ENCODE results near the gene SRRM2. TPM values are rescaled to one million over a fixed set of nuclear protein-coding genes. Genes with fewer than 3 reads are reported as not detected.

Gene SRRM2
- total RNA-seq, 4 donors from 2014 or later = 73.9 to 398 (median 255) TPM

- Histone ChIP-seq H3K27me3 (peaks cover 74% of the 10 kb centered on the region), H3K4me1 (no peaks in the 10 kb centered on the region), H3K4me3 (no peak overlapping the region), H3K36me3 (no peaks in the 10 kb centered on the region), H3K27ac (no peak overlapping the region), H3K9me3 (peaks cover 0 to 19% (median 0%) of the 10 kb centered on the region in 3 donors)
- TF ChIP-seq POLR2A (IDR thresholded peaks at IDR 0.05) (no peak), EP300 (IDR thresholded peaks at IDR 0.05) (no peak), POLR2AphosphoS5 (IDR thresholded peaks at IDR 0.05) (no peak), CTCF (IDR thresholded peaks at IDR 0.05) (no peak)
- no peak for ATAC-seq
- WGBS, 2 donors (ENCODE audit: low coverage in 1 of 2) = 81 to 93% methylated on average over 5 to 6 of the region's 7 CpGs
These were observed 55.7 kb downstream of the SRRM2 start for GRCh38 chr16:2808181-2808580.

- no peaks in the 10 kb centered on the region for H3K4me1 ChIP-seq
- no peaks in the 10 kb centered on the region for H3K36me3 ChIP-seq
- ATAC-seq = no peak
- H3K4me3 ChIP-seq = no peak overlapping the region
- peaks cover 84% of the 10 kb centered on the region for H3K27me3 ChIP-seq
- TF ChIP-seq EP300 (IDR thresholded peaks at IDR 0.05) (no peak), CTCF (IDR thresholded peaks at IDR 0.05) (no peak), POLR2AphosphoS5 (IDR thresholded peaks at IDR 0.05) (no peak), POLR2A (IDR thresholded peaks at IDR 0.05) (no peak)
- WGBS, 2 donors (ENCODE audit: low coverage in 1 of 2) = 70 to 92% methylated on average over 2 to 3 of the region's 3 CpGs
- no peak overlapping the region for H3K27ac ChIP-seq
- peaks cover 0 to 9% (median 0%) of the 10 kb centered on the region in 3 donors for H3K9me3 ChIP-seq
These were observed 56.8 kb downstream of the SRRM2 start for GRCh38 chr16:2809149-2809760.

GRCh38 chr16:2810651-2811050, 58.2 kb downstream of the SRRM2 start:
- 100% methylated on average over 1 of the region's 6 CpGs; no CpG with 5 or more reads in 1 of the 2 donors for WGBS, 2 donors (ENCODE audit: low coverage in 1 of 2)
- Histone ChIP-seq H3K9me3 (no peaks in the 10 kb centered on the region), H3K4me3 (no peak overlapping the region), H3K27me3 (peaks cover 88% of the 10 kb centered on the region), H3K36me3 (no peaks in the 10 kb centered on the region), H3K4me1 (no peaks in the 10 kb centered on the region), H3K27ac (no peak overlapping the region)
- ATAC-seq = no peak
- TF ChIP-seq POLR2AphosphoS5 (IDR thresholded peaks at IDR 0.05) (no peak), POLR2A (IDR thresholded peaks at IDR 0.05) (no peak), EP300 (IDR thresholded peaks at IDR 0.05) (no peak), CTCF (IDR thresholded peaks at IDR 0.05) (no peak)

- Histone ChIP-seq H3K4me3 (no peak overlapping the region), H3K4me1 (no peaks in the 10 kb centered on the region), H3K36me3 (no peaks in the 10 kb centered on the region), H3K27me3 (peaks cover 89% of the 10 kb centered on the region), H3K27ac (no peak overlapping the region), H3K9me3 (no peaks in the 10 kb centered on the region)
- TF ChIP-seq EP300 (IDR thresholded peaks at IDR 0.05) (no peak), POLR2A (IDR thresholded peaks at IDR 0.05) (no peak), CTCF (IDR thresholded peaks at IDR 0.05) (no peak), POLR2AphosphoS5 (IDR thresholded peaks at IDR 0.05) (no peak)
- ATAC-seq = no peak
- 67% methylated on average over 6 of the region's 15 CpGs; no CpG with 5 or more reads in 1 of the 2 donors for WGBS, 2 donors (ENCODE audit: low coverage in 1 of 2)
These were observed 59.4 kb downstream of the SRRM2 start for GRCh38 chr16:2811703-2812471.
